Measurements from ENCODE around the gene HTT. TPM values are rescaled to one million over a fixed set of nuclear protein-coding genes. Genes with fewer than 3 reads are reported as not detected.

The HTT gene
- total RNA-seq, 1 experiment from 2014 or later = 64.4 TPM

DNA sequence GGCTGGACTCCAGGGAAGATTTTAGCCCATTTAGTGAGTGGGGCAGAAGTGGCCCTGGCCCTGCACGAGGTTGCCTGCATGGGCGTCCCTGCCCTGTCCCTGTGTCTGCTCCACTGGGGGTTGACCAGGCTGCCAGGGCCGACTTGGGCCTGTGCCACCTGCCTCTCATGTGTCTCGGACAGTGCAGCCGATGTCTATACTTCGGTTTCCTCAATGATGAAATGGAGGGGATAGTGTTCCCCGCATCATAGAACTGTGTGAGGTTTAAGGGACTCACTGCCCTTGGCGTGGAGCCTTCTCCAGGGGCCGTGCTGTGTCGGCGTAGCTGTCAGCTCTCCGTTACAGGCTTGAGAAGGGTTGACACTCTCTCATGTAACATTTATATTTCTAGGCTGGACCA is 147.5 kb downstream of the HTT start:
- Histone ChIP-seq H3K23ac (ENCODE audit: insufficient read length, low read depth, low read length) (no peak overlapping the region), H2BK15ac (ENCODE audit: low read depth, low read length) (no peak overlapping the region), H3K79me1 (ENCODE audit: insufficient read depth, low read depth, low read length, poor library complexity, severe bottlenecking) (no peaks in the 10 kb centered on the region), H3K4me2 (ENCODE audit: insufficient read depth, insufficient read length, low read length) (no peak overlapping the region), H3T11ph (ENCODE audit: low read length) (no peak overlapping the region), H3K27me3 (ENCODE audit: insufficient read depth, low read length) (no peaks in the 10 kb centered on the region), H3K14ac (ENCODE audit: insufficient read depth, low read length) (no peak overlapping the region), H4K91ac (ENCODE audit: insufficient read length, low read depth, low read length) (no peak overlapping the region), H2AK5ac (ENCODE audit: insufficient read length, low read length) (no peak overlapping the region), H2BK5ac (ENCODE audit: insufficient read length, low read length) (no peak overlapping the region), H2BK12ac (ENCODE audit: insufficient read length, low read depth, low read length) (no peak overlapping the region), H4K20me1 (ENCODE audit: control insufficient read depth, insufficient read depth, insufficient read length) (no peaks in the 10 kb centered on the region), H3K9ac (ENCODE audit: extremely low read depth, insufficient read length, low read length) (no peak overlapping the region), H3K23me2 (ENCODE audit: insufficient read length, low read depth, low read length, poor library complexity, severe bottlenecking) (no peaks in the 10 kb centered on the region), H3K56ac (ENCODE audit: insufficient read length, low read depth, low read length) (no peak overlapping the region), H3K4ac (ENCODE audit: low read depth, low read length) (no peak overlapping the region), H3K9me3 (ENCODE audit: control insufficient read depth, low read depth, low read length) (no peaks in the 10 kb centered on the region), H2BK120ac (ENCODE audit: low read depth, low read length, poor library complexity, severe bottlenecking) (no peak overlapping the region), H4K5ac (ENCODE audit: insufficient read length, low read depth, low read length) (no peak overlapping the region), H2BK20ac (ENCODE audit: low read depth, low read length, poor library complexity, severe bottlenecking) (no peak overlapping the region), H3K79me2 (ENCODE audit: insufficient read depth, low read length) (no peaks in the 10 kb centered on the region), H4K8ac (replicated peaks; ENCODE audit: insufficient read length, low read depth, low read length) (no peak overlapping the region), H2AFZ (ENCODE audit: low read length) (no peak overlapping the region), H3K18ac (ENCODE audit: insufficient read length, low read depth, low read length) (no peak overlapping the region), H3K27ac (ENCODE audit: insufficient read length, low read depth, low read length) (no peak overlapping the region), H3K4me1 (ENCODE audit: insufficient read depth, low read length) (no peaks in the 10 kb centered on the region)
- Mint-ChIP-seq H3K4me3 (no peak overlapping the region), H3K4me1 (no peaks in the 10 kb centered on the region), H3K36me3 (ENCODE audit: insufficient read depth in 1 of 3, low read depth in 3 of 3) (peaks cover 27 to 84% (median 68%) of the 10 kb centered on the region in 3 experiments; a peak in 6 of 7 replicates), H3K27me3 (ENCODE audit: low read depth) (no peaks in the 10 kb centered on the region), H3K9me3 (no peaks in the 10 kb centered on the region), H3K27ac (no peak overlapping the region; a peak in 1 of 7 replicates)
- WGBS (ENCODE audit: extremely low coverage, insufficient read length, low lambda C conversion rate) = no CpG with 5 or more reads among the region's 12 CpGs
- no peak for DNase-seq
- TF ChIP-seq, protein P1, sequence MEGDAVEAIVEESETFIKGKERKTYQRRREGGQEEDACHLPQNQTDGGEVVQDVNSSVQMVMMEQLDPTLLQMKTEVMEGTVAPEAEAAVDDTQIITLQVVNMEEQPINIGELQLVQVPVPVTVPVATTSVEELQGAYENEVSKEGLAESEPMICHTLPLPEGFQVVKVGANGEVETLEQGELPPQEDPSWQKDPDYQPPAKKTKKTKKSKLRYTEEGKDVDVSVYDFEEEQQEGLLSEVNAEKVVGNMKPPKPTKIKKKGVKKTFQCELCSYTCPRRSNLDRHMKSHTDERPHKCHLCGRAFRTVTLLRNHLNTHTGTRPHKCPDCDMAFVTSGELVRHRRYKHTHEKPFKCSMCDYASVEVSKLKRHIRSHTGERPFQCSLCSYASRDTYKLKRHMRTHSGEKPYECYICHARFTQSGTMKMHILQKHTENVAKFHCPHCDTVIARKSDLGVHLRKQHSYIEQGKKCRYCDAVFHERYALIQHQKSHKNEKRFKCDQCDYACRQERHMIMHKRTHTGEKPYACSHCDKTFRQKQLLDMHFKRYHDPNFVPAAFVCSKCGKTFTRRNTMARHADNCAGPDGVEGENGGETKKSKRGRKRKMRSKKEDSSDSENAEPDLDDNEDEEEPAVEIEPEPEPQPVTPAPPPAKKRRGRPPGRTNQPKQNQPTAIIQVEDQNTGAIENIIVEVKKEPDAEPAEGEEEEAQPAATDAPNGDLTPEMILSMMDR (conservative IDR thresholded peaks at IDR 0.05) = no peak
